ENCODE data around the gene TMCC2. TPM values are rescaled to one million over a fixed set of nuclear protein-coding genes. Genes with fewer than 3 reads are reported as not detected.

Gene TMCC2
- total and polyA plus RNA-seq, 5 experiments from 2014 or later = 0.37 to 4.7 (median 2.0) TPM

DNA sequence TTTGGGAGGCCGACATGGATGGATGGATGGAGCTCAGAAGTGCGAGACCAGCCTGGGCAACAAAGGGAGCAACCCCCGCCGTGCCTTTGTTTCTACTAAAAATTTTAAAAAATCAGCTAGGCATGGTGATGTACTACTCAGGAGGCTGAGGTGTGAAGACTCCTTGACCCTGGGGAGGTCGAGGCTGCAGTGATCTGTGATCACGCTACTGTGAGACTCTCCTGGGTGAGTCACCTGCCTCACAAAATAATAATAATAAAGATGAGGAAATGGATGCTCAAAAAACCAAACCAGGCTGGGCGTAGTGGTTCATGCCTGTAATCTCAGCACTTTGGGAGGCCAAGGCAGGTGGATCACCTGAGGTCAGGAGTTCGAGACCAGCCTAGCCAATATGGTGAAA is 35.5 kb upstream of the TMCC2 start:
- H3K4me3 Mint-ChIP-seq = no peak overlapping the region
- H3K27ac Mint-ChIP-seq = peak overlapping the region in 1 of 10 donors; percentile 48
- peaks cover 0 to 12% (median 0%) of the 10 kb centered on the region in 9 donors for H3K9me3 Mint-ChIP-seq
- ATAC-seq (no peak), DNase-seq (no peak)
- H3K27me3 Mint-ChIP-seq = no peaks in the 10 kb centered on the region
- H3K4me1 Mint-ChIP-seq = peaks cover 38 to 60% (median 52%) of the 10 kb centered on the region in 4 donors
- H3K36me3 Mint-ChIP-seq = peaks cover 4 to 24% (median 12%) of the 10 kb centered on the region in 3 donors
- POLR2A ChIA-PET = interaction anchor here (1.2 kb wide), 1 partner anchor 36 kb away, joined by 3 read pairs; no protein-coding TSS in a partner anchor

DNA sequence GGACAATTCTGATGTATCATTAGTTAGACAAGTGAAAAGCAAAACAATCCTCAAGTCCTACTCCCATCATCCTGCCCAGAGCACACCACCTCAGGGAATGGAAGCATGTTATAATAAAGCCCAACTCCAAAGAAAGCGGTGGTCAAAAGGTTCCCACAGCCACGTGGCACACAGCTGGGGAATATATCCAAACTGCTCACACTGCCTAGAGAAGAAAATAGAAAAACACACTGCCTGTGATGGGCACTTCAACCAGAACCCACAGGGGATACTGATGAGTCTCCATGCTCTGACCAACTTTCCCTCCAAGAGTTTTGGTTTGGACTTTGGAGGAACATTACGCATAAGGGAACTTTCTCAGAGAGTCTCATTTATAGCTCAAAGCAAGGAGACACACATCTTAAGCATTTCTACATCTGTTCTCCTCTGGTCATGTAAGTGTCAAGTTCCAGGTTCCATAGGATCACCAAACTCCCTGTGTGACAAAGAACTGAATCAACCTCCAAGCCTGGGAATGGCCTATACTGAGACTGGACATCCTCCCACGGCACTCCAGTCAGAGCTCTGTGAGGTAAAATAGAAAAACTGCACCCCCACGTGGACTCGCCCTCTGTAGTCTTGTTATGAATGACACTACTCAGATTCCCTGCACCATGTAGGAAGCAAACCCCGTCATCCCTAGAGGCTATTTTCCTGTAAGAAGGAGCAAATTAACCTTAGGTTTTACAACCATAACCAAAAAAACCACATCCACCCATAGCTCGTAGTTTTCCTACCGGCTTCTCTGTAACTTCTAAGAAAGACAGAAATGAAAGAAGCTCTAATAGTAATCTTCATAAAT is 28.4 kb upstream of the TMCC2 start:
- H3K27ac Mint-ChIP-seq = peak overlapping the region; percentile 4 to 75 (median 38)
- H3K4me3 Mint-ChIP-seq = peak overlapping the region in 9 of 10 donors; percentile 9 to 56 (median 43)
- DNase-seq (peak in 1 of 10 donors; percentile 8), ATAC-seq (peak in 1 of 2 donors; percentile 35)
- H3K9me3 Mint-ChIP-seq = peaks cover 0 to 5% (median 0%) of the 10 kb centered on the region in 9 donors
- POLR2A ChIA-PET = no interaction called here
- peaks cover 27 to 60% (median 41%) of the 10 kb centered on the region in 4 donors for H3K4me1 Mint-ChIP-seq
- H3K36me3 Mint-ChIP-seq = peaks cover 0 to 21% (median 3%) of the 10 kb centered on the region in 3 donors
- no peaks in the 10 kb centered on the region for H3K27me3 Mint-ChIP-seq

DNA sequence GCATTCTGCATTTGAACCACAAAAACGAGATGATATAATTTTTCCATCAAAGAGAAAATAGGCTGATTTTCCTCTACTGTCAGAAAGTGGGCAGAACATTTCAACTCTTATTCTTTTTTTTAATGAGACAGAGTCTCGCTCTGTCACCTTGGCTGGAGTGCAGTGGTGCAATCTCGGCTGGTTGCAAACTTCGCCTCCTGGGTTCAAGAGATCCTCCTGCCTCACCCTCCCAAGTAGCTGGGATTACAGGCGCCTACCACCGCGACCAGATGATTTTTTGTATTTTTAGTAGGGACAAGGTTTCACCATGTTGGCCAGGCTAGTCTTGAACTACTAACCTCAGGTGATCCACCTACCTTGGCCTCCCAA is 27.8 kb upstream of the TMCC2 start:
- POLR2A ChIA-PET = no interaction called here
- H3K27ac Mint-ChIP-seq = peak overlapping the region; percentile 4 to 75 (median 38)
- peaks cover 0 to 5% (median 0%) of the 10 kb centered on the region in 9 donors for H3K9me3 Mint-ChIP-seq
- peaks cover 0 to 21% (median 3%) of the 10 kb centered on the region in 3 donors for H3K36me3 Mint-ChIP-seq
- no peaks in the 10 kb centered on the region for H3K27me3 Mint-ChIP-seq
- H3K4me3 Mint-ChIP-seq = peak overlapping the region in 9 of 10 donors; percentile 3 to 68 (median 45)
- H3K4me1 Mint-ChIP-seq = peaks cover 30 to 66% (median 46%) of the 10 kb centered on the region in 4 donors
- ATAC-seq (no peak), DNase-seq (no peak)

DNA sequence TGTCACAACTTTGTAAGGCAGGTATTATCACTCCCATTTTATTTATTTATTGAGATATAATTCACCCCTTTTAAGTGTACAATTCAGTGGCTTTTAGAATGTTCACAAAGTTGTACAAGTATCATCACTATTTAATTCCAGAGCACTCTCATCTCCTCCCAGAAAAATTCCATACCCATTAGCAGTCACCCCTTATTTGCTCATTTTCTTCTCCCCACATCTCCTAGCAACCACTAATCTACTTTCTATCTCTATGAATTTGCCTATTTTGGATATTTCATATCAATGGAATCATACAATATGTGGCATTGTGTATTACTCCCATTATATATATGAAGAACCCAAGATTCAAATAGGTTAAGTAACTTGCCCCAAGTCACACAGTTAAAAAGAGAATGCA is 23.2 kb upstream of the TMCC2 start:
- Mint-ChIP-seq H3K4me3 (no peak overlapping the region), H3K27ac (peak overlapping the region in 1 of 10 donors; percentile 38), H3K36me3 (no peaks in the 10 kb centered on the region), H3K27me3 (no peaks in the 10 kb centered on the region), H3K4me1 (peaks cover 23 to 56% (median 54%) of the 10 kb centered on the region in 4 donors), H3K9me3 (no peaks in the 10 kb centered on the region)
- no peak for DNase-seq
- no peak for ATAC-seq
- POLR2A ChIA-PET = no interaction called here

DNA sequence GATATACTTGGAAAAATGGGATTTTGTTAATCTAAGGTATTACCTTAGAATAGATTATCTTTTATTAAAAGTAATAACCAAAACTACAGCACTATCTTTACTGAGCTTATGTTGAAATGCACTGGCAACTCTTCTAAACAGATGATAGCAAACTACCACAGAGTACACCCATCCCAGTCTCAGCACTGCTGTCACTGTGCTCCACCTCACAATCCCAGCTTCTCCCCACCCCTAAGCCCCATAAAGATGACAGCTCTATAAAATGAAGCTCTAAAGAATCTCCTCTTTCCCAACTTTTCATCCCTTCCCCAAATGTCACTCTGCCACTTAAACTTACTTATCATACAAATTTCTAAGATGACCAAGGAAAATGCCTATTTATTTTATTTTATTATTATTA is 22.7 kb upstream of the TMCC2 start:
- H3K4me1 Mint-ChIP-seq = peaks cover 21 to 56% (median 52%) of the 10 kb centered on the region in 4 donors
- no peak for DNase-seq
- no peaks in the 10 kb centered on the region for H3K36me3 Mint-ChIP-seq
- no peak for ATAC-seq
- H3K27me3 Mint-ChIP-seq = no peaks in the 10 kb centered on the region
- POLR2A ChIA-PET = no interaction called here
- no peaks in the 10 kb centered on the region for H3K9me3 Mint-ChIP-seq
- H3K4me3 Mint-ChIP-seq = no peak overlapping the region
- H3K27ac Mint-ChIP-seq = peak overlapping the region in 1 of 10 donors; percentile 17

DNA sequence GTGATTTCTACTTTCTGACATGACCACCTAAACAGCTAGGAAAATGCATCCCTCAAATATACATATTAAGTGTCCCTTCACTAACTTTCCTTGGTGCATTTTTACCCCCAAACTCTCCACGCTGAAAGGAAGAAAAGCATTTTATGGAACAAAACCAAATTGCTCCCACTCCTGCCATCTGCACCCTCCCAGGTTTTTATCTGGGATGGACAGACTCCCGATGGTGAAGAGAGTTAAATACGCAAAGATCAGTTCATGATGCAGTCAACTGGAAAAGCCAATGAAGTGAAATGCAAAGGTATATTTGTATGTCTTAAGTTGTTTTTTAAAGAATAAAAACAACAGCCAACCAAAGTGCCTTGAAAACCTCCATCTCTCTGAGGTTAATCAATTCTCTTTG is 18.9 kb upstream of the TMCC2 start:
- peak overlapping the region in 6 of 10 donors; percentile 8 to 37 (median 21) for H3K4me3 Mint-ChIP-seq
- no peak for DNase-seq
- no peaks in the 10 kb centered on the region for H3K9me3 Mint-ChIP-seq
- H3K27me3 Mint-ChIP-seq = no peaks in the 10 kb centered on the region
- POLR2A ChIA-PET = interaction anchor here (1.5 kb wide), 1 partner anchor 19 kb away, joined by 5 read pairs; the partner anchor contains the start of gene TMCC2
- H3K27ac Mint-ChIP-seq = peak overlapping the region in 3 of 10 donors; percentile 7 to 65 (median 16)
- H3K4me1 Mint-ChIP-seq = peaks cover 21 to 59% (median 51%) of the 10 kb centered on the region in 4 donors
- ATAC-seq = no peak
- no peaks in the 10 kb centered on the region for H3K36me3 Mint-ChIP-seq

DNA sequence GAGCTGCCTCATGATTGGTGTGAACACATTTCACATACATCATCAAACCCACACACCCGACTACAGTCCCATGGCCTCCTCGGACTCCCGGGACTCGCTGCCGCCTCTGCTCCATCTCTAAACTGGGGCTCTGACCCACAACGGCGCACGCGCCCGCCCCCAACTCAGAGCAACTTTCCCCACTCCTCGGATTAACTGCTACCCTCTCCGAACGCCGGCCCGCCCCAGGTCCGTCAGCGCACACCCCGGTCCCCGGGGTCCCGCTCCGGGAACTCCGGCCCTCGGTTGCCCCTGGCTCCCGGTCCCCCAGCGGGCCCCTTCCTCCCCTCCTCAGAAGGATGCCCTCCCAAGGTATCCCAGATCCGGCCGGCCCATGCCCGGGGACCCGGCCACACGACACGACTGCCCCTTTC is 17.0 kb upstream of the TMCC2 start:
- DNase-seq (peak in 3 of 10 donors; percentile 17 to 25 (median 22)), ATAC-seq (peak in 1 of 2 donors; percentile 3)
- H3K27me3 Mint-ChIP-seq = no peaks in the 10 kb centered on the region
- no peaks in the 10 kb centered on the region for H3K9me3 Mint-ChIP-seq
- peak overlapping the region; percentile 93 to 99 (median 97) for H3K4me3 Mint-ChIP-seq
- peak overlapping the region; percentile 78 to 100 (median 98) for H3K27ac Mint-ChIP-seq
- POLR2A ChIA-PET = interaction anchor here (0.6 to 3.9 kb wide), 8 partner anchors 15 to 1417 kb away, joined by 3 to 35 read pairs (median 6); partner anchors contain the start of genes RBBP5 and TMCC2
- H3K36me3 Mint-ChIP-seq = no peaks in the 10 kb centered on the region
- H3K4me1 Mint-ChIP-seq = peaks cover 14 to 54% (median 41%) of the 10 kb centered on the region in 4 donors

DNA sequence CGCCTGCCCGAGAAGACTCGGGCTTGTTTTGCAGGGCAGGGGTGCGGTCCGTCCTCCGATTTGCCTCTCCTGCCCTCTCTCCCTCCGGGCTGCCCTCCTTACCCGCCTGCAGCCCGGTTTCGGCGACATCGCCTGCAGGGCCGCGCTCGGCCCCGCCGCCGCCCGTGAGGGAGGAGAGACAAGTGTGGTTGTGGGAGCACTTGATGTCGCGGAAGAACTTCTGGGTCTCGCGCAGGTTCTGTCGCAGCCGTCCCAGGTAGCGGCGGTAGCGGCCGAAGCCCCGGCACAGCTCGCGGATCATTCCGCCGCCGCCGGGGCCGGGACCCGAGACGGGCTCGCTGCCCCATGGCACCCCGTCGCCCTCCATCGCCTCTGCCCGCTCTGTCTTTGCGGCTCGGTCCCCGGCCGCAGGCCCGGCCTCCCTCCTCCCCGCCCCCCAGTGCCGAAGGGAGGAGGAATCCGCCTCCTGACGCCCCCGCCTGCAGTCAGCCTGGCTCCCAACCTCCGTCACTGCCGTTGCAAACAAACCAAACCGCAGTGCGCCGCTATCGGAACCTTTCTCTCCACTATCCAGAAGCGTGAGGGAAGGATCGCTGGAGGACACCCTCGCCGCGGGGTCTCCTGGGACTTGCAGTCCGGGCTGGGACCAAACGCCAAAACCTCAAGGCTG is 16.4 kb upstream of the TMCC2 start, which contains the start of gene DSTYK:
Gene DSTYK, minus strand, starts transcription at position 534 of the 670 bp plus-strand sequence. Its CDS starts 167 bp downstream, at position 367.
- H3K4me1 Mint-ChIP-seq = peaks cover 14 to 53% (median 41%) of the 10 kb centered on the region in 4 donors
- no peaks in the 10 kb centered on the region for H3K27me3 Mint-ChIP-seq
- peak within 1 kb of the TSS; percentile 93 to 99 (median 97) for H3K4me3 Mint-ChIP-seq
- peak within 1 kb of the TSS; percentile 95 to 100 (median 98) for H3K27ac Mint-ChIP-seq
- POLR2A ChIA-PET = interaction anchor here (0.6 to 3.9 kb wide), 7 partner anchors 15 to 1417 kb away, joined by 3 to 35 read pairs (median 6); partner anchors contain the start of genes RBBP5 and TMCC2
- ATAC-seq (peak; percentile 91 to 92), DNase-seq (peak; percentile 78 to 96 (median 92))
- H3K9me3 Mint-ChIP-seq = no peaks in the 10 kb centered on the region
- H3K36me3 Mint-ChIP-seq = no peaks in the 10 kb centered on the region

DNA sequence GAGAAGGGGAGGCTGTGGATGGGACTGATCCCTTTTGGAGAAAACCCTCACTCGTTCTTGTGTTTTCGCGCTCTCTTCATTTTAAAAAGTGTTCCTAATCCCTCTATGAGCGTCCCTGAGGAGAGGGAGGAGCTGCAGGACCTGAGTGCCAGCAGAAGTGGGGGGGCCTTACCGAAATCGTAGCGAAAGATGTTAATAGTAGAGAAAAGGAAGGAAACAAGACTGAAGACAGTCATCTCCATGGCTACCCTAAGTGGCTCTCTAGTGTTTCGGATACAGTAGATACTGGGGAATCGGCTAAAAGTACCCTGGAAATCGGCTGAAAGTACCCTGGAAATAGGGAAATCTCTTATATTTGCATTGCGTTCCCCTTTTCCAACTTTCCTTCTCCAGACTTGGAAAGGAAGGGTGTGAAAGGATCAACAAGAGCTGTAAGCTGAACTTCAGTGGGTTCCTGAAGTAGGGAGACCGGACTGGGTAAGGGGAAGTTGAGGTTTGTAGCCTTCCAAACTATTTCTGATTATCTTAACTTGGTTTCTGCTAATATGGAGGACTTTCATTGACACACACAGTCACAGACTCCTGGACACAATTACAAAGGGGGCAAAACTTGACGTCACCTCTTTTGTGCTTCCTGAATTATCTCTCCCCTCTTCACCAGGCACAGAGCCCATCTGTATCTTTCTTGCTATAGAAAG is 15.8 kb upstream of the TMCC2 start:
- POLR2A ChIA-PET = interaction anchor here (0.6 to 3.9 kb wide), 5 partner anchors 14 to 91 kb away, joined by 3 to 35 read pairs (median 6); partner anchors contain the start of genes RBBP5 and TMCC2
- peaks cover 11 to 49% (median 39%) of the 10 kb centered on the region in 4 donors for H3K4me1 Mint-ChIP-seq
- DNase-seq (no peak), ATAC-seq (peak; percentile 42 to 43)
- no peaks in the 10 kb centered on the region for H3K36me3 Mint-ChIP-seq
- no peaks in the 10 kb centered on the region for H3K9me3 Mint-ChIP-seq
- peaks cover 0 to under 1% (median 0%) of the 10 kb centered on the region in 5 donors for H3K27me3 Mint-ChIP-seq
- H3K27ac Mint-ChIP-seq = peak overlapping the region; percentile 95 to 100 (median 98)
- peak overlapping the region; percentile 93 to 99 (median 97) for H3K4me3 Mint-ChIP-seq

DNA sequence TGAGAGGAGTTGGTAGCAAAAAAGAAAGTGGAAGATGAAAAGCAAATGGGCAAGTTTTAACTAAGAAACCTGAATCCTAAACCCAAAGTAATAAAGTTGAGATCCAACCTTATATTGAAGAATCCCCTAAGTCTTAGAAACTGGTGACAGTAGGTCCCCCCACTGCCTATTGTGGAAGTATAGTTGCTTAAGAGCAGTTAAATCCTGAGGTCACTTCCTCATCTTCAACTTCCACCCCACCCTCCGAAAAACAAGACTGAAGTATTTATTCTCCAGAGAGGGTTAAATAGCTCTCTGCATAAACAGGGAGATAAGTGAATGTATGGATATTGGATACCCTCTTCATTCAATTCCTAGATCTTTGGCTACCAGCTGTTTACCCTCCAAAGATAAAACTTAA is 13.0 kb upstream of the TMCC2 start:
- ATAC-seq (no peak), DNase-seq (no peak)
- Mint-ChIP-seq H3K36me3 (no peaks in the 10 kb centered on the region), H3K9me3 (no peaks in the 10 kb centered on the region), H3K4me3 (peak overlapping the region in 6 of 10 donors; percentile 16 to 68 (median 41)), H3K4me1 (peaks cover 10 to 35% (median 30%) of the 10 kb centered on the region in 4 donors), H3K27ac (peak overlapping the region in 4 of 10 donors; percentile 34 to 89 (median 58)), H3K27me3 (peaks cover 0 to 4% (median 0%) of the 10 kb centered on the region in 5 donors)
- POLR2A ChIA-PET = interaction anchor here (1.4 kb wide), 1 partner anchor 13 kb away, joined by 3 read pairs; the partner anchor contains the start of gene TMCC2

DNA sequence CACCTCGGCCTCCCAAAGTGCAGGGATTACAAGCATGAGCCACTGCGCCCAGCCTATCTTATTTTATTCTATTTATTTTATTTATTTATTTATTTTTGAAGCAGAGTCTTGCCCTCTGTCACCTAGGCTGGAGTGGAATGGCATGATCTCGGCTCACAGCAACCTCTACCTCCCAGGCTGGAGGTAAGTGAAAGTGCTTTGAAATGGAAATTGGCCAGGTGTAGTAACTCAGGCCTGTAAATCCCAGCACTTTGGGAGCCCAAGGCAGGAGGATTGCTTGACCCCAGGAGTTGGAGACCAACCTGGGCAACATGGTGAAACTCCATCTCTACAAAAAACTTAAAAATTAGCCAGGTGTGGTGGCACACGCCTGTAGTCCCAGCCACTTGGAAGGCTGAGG is 11.2 kb upstream of the TMCC2 start:
- no peaks in the 10 kb centered on the region for H3K9me3 Mint-ChIP-seq
- DNase-seq = no peak
- H3K4me3 Mint-ChIP-seq = no peak overlapping the region
- H3K36me3 Mint-ChIP-seq = no peaks in the 10 kb centered on the region
- H3K27ac Mint-ChIP-seq = no peak overlapping the region
- ATAC-seq = no peak
- peaks cover 2 to 24% (median 15%) of the 10 kb centered on the region in 4 donors for H3K4me1 Mint-ChIP-seq
- POLR2A ChIA-PET = interaction anchor here (0.5 kb wide), 1 partner anchor 15 kb away, joined by 8 read pairs; no protein-coding TSS in a partner anchor
- H3K27me3 Mint-ChIP-seq = peaks cover 0 to 7% (median 0%) of the 10 kb centered on the region in 5 donors
